Bronchial epithelial cell (primary cell): ENCODE measurements around the gene TRIM17. TPM values are rescaled to one million over a fixed set of nuclear protein-coding genes. Genes with fewer than 3 reads are reported as not detected.

ENCODE experiments used
- DNase-seq: peaks from one replicate; pipeline ENCODE4 v3.0.0-alpha.2; 2010; ENCODE audit warnings: low read depth
- FAIRE-seq: peaks from 2 replicates; lab custom pipeline; 2011; peaks lifted over from hg19 to GRCh38; lab: Jason Lieb, UNC
- H3K27me3 ChIP-seq: 2 replicates; pipeline ENCODE4 v1.5.1; 2011; ENCODE audit warnings: low read length; ENCODE audit not compliant: control insufficient read depth, insufficient read depth
- H3K36me3 ChIP-seq: 2 replicates; pipeline ENCODE4 v1.5.1; 2011; ENCODE audit warnings: low read length; ENCODE audit not compliant: control insufficient read depth, insufficient read depth
- H3K4me3 ChIP-seq: 2 replicates; pipeline ENCODE4 v1.5.1; 2011; ENCODE audit warnings: mild to moderate bottlenecking, low read depth, low read length, control low read depth
- total RNA-seq: library from RNA; depleted of rRNA; stranded (reverse); fragments of >200 nt; gene quantifications from 2 replicates; pipeline ENCODE4 v1.2.1, GENCODE V29; 2014
- TF ChIP-seq, protein P1 (sequence below): IDR thresholded peaks from 2 replicates; pipeline ENCODE4 v1.5.1; 2011; ENCODE audit warnings: mild to moderate bottlenecking, moderate library complexity, low read length, control low read depth, inconsistent platforms; ENCODE audit not compliant: insufficient read depth, severe bottlenecking

TRIM17 gene
- total RNA-seq, 1 donor from 2014 or later, result 1.6 TPM

GRCh38 chr1:228417061-228417460 lies 400 bp upstream of the TRIM17 start:
- Histone ChIP-seq H3K4me3 (peak overlapping the region; percentile 57), H3K36me3 (no peaks in the 10 kb centered on the region), H3K27me3 (no peaks in the 10 kb centered on the region)
- TF ChIP-seq, protein P1, sequence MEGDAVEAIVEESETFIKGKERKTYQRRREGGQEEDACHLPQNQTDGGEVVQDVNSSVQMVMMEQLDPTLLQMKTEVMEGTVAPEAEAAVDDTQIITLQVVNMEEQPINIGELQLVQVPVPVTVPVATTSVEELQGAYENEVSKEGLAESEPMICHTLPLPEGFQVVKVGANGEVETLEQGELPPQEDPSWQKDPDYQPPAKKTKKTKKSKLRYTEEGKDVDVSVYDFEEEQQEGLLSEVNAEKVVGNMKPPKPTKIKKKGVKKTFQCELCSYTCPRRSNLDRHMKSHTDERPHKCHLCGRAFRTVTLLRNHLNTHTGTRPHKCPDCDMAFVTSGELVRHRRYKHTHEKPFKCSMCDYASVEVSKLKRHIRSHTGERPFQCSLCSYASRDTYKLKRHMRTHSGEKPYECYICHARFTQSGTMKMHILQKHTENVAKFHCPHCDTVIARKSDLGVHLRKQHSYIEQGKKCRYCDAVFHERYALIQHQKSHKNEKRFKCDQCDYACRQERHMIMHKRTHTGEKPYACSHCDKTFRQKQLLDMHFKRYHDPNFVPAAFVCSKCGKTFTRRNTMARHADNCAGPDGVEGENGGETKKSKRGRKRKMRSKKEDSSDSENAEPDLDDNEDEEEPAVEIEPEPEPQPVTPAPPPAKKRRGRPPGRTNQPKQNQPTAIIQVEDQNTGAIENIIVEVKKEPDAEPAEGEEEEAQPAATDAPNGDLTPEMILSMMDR, result no peak
- no peak for DNase-seq
- FAIRE-seq, result no peak

DNA sequence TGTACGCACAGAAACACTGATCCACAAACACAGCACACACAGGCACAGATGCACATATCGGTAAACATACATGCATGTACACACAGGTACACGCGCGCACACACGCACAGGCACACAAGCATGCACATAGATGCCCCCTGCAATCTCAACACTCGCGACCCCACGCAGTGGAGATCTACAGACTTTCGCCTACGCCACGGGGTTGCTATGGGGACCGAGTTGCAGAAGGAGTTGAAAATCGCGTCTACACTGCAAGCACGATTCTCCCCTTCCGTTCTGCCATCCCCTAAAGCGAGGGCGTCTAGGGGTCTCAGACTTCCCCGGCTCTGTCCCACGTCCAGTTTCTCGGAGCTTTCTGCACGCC lies 826 bp downstream of the TRIM17 start:
- Histone ChIP-seq H3K36me3 (no peaks in the 10 kb centered on the region), H3K4me3 (peak overlapping the region; percentile 57), H3K27me3 (no peaks in the 10 kb centered on the region)
- TF ChIP-seq, protein P1, result no peak
- no peak for DNase-seq
- FAIRE-seq, result no peak

DNA sequence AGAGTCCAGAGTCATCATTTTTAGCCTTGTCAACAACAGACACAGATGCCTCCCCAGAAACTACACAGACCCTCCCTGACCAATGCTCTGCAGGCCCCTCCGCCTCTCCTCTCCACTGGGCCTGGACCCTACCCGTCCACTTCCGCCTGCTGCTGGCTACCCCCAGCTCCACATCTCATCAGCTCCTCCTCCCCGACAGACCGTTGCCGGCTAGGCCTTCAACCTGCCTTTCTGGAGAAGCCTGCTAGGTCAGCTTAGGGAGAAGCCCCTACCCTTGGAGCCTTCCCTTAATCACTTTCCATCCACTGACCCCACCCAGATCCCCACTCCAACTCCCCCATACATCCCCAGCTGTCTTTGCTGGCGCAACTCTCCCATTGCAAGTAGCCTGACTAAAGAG lies 1.4 kb downstream of the TRIM17 start:
- TF ChIP-seq, protein P1, result no peak
- DNase-seq (no peak), FAIRE-seq (no peak)
- no peaks in the 10 kb centered on the region for H3K27me3 ChIP-seq
- no peak overlapping the region for H3K4me3 ChIP-seq
- no peaks in the 10 kb centered on the region for H3K36me3 ChIP-seq

DNA sequence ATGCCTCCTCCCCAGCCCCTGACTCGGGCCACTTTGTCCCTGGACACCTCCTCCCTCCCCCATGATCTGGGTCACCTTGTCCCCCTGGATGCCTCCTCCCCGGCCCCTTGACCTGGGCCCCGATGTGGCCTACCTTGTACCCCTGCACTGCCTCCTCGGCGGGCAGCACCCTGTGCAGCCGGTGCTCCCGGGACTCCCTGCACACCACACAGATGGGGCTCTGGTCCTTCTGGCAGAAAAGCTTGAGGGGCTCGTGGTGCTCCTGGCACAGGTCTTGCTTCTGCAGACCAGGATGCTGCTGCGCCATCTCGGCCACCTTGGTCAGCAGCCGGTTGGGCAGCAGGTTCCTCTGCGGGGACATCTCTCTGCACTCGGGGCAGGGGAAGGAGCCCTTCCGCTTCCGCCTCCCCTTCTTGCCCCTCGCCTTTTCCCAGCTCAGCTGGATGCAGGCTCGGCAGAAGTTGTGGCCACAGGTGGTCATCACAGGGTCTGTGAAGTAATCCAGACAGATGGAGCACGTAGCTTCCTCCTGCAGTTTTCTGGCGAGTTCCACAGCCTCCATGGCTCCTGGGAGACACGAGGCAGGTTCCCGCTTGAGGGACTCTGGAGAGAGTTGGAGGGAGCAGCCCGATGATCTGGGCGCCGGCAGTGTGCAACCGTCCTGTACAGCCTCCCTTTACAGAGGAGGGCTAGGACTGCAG lies 2.0 kb downstream of the TRIM17 start:
- TF ChIP-seq, protein P1, result no peak
- Histone ChIP-seq H3K36me3 (no peaks in the 10 kb centered on the region), H3K27me3 (no peaks in the 10 kb centered on the region), H3K4me3 (no peak overlapping the region)
- DNase-seq (no peak), FAIRE-seq (no peak)

DNA sequence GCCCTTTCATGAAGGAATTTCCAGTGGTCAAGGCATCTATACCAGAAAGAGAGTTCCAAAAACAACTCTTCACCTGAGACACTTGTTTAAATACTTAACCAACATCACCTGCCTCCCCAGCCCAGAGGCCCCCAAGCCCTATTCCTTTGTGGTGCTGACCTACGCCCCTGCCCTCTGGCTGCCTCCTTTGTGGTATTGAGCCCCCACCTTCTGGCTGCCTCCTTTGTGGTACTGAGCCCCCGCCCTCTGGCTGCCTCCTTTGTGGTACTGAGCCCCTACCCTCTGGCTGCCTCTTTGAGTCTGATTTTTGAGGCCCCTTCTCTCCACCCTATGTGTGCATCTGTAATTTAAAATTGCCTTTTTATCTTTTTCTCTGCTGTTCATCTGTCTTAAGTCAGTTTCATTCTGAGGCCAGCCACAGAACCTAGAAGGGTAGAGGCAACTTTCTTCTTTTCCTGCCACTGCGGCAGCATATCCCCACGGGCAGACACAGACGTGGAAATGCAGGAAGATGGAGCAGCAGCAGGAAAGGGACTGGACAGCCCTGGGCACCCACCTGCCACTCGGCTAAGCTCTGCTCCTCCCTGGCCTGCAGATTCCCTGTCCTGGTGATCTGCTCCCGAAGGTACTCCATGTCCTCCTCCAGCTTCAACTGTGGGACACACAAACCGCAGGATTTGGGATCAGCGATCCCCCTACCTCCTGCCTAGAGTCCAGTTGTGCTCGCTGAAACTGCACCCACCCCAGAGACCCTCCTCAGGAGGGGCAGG lies 3.2 kb downstream of the TRIM17 start:
- DNase-seq, result no peak
- TF ChIP-seq, protein P1, result no peak
- no peaks in the 10 kb centered on the region for H3K36me3 ChIP-seq
- H3K4me3 ChIP-seq, result no peak overlapping the region
- FAIRE-seq, result no peak
- H3K27me3 ChIP-seq, result no peaks in the 10 kb centered on the region
